ENCODE results near the gene PIGH. TPM values are rescaled to one million over a fixed set of nuclear protein-coding genes. Genes with fewer than 3 reads are reported as not detected.

PIGH gene
- total and polyA plus RNA-seq, 12 donors: 9.0 to 23.3 (median 10.3) TPM

DNA sequence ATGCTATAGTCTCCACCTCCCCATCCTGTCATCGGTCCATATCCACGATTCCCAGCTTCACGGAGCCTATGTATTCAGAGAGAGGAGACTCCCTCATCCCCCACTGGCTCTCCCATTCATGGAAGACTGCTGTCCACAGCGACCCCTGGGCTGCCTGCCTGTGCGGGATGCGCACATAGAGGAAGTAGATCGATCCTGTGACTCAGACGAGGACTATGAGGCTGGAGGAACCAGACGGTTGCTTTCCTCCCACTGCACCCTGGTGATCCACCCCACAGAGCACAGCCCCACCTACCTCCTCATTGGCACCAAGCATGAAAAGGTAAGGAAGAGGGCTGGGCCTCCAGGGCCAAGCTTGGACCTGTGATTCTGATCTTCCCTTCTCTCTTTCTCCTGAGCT is 24.4 kb downstream of the PIGH start:
- Histone ChIP-seq H3K36me3 (peaks cover 0 to 9% (median 0%) of the 10 kb centered on the region in 9 donors), H3K4me1 (no peaks in the 10 kb centered on the region), H3K27me3 (no peaks in the 10 kb centered on the region), H3K27ac (no peak overlapping the region), H3K9me3 (no peaks in the 10 kb centered on the region), H3K4me3 (no peak overlapping the region)
- intact Hi-C loops (cut with DNase I): loop anchor here in 1 of 10 donors (10.0 kb wide), 1 partner anchor 51 kb away; no protein-coding TSS in a partner anchor
- DNase-seq (no peak), ATAC-seq (no peak)
- TF ChIP-seq, protein P1, sequence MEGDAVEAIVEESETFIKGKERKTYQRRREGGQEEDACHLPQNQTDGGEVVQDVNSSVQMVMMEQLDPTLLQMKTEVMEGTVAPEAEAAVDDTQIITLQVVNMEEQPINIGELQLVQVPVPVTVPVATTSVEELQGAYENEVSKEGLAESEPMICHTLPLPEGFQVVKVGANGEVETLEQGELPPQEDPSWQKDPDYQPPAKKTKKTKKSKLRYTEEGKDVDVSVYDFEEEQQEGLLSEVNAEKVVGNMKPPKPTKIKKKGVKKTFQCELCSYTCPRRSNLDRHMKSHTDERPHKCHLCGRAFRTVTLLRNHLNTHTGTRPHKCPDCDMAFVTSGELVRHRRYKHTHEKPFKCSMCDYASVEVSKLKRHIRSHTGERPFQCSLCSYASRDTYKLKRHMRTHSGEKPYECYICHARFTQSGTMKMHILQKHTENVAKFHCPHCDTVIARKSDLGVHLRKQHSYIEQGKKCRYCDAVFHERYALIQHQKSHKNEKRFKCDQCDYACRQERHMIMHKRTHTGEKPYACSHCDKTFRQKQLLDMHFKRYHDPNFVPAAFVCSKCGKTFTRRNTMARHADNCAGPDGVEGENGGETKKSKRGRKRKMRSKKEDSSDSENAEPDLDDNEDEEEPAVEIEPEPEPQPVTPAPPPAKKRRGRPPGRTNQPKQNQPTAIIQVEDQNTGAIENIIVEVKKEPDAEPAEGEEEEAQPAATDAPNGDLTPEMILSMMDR (IDR thresholded peaks at IDR 0.05): no peak
- WGBS, 2 donors: 79 to 80% methylated on average over 9 of the region's 9 CpGs

DNA sequence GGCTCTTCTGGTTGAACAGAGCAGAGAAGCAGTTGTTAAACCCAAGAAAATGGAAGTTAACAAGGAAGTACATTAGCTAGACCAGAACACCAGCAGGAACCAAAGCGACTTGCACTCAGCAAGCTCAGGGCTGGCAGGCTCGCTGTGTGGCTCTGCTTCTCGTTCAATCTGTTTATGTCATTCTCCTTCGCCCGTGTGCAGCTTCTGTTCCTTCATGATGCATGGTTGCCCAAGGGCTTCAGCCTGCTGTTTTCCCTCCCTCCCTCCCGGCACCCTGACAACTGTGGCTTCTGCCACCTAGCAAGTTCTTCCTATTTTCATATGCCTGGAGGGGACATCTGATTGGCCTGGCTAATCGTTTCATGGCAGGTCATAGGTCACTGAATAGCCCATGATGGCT is 25.3 kb downstream of the PIGH start:
- no peak for DNase-seq
- intact Hi-C loops (cut with DNase I): loop anchor here in 3 of 10 donors (5.0 to 10.0 kb wide), 3 partner anchors 48 to 148 kb away; no protein-coding TSS in a partner anchor
- H3K4me1 ChIP-seq: no peaks in the 10 kb centered on the region
- ATAC-seq: no peak
- TF ChIP-seq, protein P1 (IDR thresholded peaks at IDR 0.05): no peak
- peaks cover 0 to 9% (median 0%) of the 10 kb centered on the region in 9 donors for H3K36me3 ChIP-seq
- H3K4me3 ChIP-seq: no peak overlapping the region
- WGBS, 2 donors: 88% methylated on average over 7 of the region's 7 CpGs
- H3K9me3 ChIP-seq: no peaks in the 10 kb centered on the region
- no peaks in the 10 kb centered on the region for H3K27me3 ChIP-seq
- no peak overlapping the region for H3K27ac ChIP-seq

DNA sequence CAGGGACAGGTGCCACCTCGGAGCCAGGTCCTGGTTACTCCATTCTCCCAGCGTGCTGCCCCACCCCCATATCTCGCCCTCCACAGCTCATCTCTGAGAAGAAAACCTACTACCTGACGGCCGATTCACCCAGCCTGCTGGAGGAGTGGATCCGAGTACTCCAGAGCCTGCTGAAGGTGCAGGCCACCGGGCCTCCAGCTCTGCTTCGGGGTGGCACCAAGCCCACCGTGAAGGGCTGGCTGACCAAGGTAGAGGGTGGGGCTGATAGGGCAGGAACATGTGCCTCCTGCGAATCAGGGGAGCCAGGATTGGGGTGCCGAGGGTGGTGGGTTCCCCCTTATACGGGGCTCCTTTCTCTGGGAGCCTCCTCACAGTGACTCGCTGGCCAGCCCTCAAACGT is 25.9 kb downstream of the PIGH start:
- Histone ChIP-seq H3K4me3 (no peak overlapping the region), H3K27ac (no peak overlapping the region), H3K27me3 (no peaks in the 10 kb centered on the region), H3K36me3 (peaks cover 0 to 5% (median 0%) of the 10 kb centered on the region in 9 donors), H3K9me3 (no peaks in the 10 kb centered on the region), H3K4me1 (no peaks in the 10 kb centered on the region)
- ATAC-seq: no peak
- WGBS, 2 donors: 84 to 90% methylated on average over 14 of the region's 14 CpGs
- DNase-seq: no peak
- intact Hi-C loops (cut with DNase I): loop anchor here in 3 of 10 donors (5.0 to 10.0 kb wide), 3 partner anchors 47 to 147 kb away; no protein-coding TSS in a partner anchor
- TF ChIP-seq, protein P1 (IDR thresholded peaks at IDR 0.05): no peak

DNA sequence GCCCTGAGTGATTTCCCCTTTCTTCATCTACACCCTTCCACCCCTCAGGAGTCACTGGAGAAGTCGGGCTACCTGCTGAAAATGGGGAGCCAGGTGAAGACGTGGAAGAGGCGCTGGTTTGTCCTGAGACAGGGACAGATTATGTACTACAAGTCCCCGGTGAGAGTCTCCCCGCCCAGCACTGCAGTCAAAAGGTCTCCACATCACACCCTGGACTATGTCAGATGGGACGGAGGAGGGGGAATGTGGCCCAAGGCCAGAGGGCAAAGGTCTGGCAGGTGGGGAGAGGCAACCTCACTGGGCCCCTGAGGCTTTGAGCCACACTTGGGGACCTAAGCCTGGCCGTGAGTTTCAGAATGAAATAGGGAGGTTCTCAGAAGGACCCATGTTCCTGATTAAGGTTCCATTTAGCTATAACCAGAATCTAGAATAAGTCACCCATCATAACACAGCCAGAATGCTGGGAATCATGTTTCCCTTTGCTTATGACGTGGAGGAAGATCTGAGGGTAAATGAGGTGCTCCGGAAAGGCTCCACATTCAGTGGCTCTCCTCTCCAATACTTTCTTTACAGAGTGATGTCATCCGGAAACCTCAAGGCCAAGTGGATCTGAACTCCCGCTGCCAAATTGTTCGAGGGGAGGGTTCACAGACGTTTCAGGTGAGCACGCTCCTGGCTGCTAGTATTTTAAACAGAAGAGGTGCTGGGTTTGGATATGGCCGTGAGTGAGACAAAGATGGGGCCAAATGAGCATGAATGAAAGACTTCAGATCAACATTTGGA is 26.6 kb downstream of the PIGH start:
- intact Hi-C loops (cut with DNase I): loop anchor here in 3 of 10 donors (5.0 to 10.0 kb wide), 3 partner anchors 46 to 146 kb away; no protein-coding TSS in a partner anchor
- H3K9me3 ChIP-seq: no peaks in the 10 kb centered on the region
- no peak overlapping the region for H3K27ac ChIP-seq
- no peak overlapping the region for H3K4me3 ChIP-seq
- peaks cover 0 to 3% (median 0%) of the 10 kb centered on the region in 9 donors for H3K36me3 ChIP-seq
- ATAC-seq (no peak), DNase-seq (no peak)
- no peaks in the 10 kb centered on the region for H3K4me1 ChIP-seq
- WGBS, 2 donors: 83 to 87% methylated on average over 15 of the region's 15 CpGs
- TF ChIP-seq, protein P1 (IDR thresholded peaks at IDR 0.05): no peak
- H3K27me3 ChIP-seq: no peaks in the 10 kb centered on the region

Data from heart right ventricle (tissue), 16 donors.